Daoy (cell line): ENCODE data around the gene MGLL. TPM values are rescaled to one million over a fixed set of nuclear protein-coding genes. Genes with fewer than 3 reads are reported as not detected.

Source experiments
- DNase-seq: peaks from one replicate; pipeline ENCODE4 v3.0.0-alpha.2; 2015; ENCODE audit warnings: low read depth
- total RNA-seq: library from RNA; depleted of rRNA; stranded (reverse); fragments of >200 nt; shearing (Covaris generic); gene quantifications from 2 replicates; pipeline ENCODE4 v1.2.3, GENCODE V29; 2014

The MGLL gene
- total RNA-seq, 1 experiment from 2014 or later, result 37.1 TPM

DNA sequence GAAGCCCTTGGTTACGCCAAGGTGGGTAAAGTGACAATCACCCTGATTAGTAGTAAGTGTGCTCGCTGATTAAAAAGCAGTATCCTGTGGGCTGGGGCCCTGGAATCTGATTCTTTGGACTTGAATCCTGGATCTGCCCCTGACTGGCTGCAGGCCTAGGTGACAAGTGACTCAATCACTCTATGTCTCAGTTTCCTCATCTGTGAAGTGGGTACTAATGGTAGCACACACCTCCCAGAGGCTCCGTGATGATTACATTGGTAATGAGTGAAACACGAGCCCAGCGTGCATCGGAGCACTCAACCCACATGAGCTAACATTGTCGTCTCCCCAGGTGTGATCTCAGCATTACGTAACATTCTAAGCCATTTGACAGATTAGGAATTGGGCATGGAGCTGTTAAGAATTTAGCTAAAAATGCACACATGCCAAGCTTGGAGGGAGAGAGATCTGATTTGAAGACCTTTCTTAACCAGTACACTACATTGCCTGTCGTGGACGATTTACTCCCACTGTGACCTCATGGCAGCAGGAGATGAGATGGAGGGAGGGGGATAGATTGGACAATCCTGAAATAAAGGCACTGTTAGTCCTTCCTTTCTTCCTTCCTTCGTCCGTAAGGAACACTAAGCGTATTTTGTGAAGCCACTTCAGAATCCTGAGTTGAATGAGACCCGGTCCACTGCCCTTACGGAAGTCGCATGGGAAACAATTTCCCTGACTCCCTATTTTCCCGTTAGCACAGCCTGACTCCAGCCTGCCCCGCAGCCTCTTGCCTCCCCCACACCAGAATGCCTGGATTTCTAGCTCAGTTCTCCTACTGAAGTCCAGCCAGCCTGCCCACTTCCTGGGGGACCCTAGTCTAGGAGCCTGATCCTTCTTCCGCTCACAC lies 32.1 kb downstream of the MGLL start:
- no peak for DNase-seq

DNA sequence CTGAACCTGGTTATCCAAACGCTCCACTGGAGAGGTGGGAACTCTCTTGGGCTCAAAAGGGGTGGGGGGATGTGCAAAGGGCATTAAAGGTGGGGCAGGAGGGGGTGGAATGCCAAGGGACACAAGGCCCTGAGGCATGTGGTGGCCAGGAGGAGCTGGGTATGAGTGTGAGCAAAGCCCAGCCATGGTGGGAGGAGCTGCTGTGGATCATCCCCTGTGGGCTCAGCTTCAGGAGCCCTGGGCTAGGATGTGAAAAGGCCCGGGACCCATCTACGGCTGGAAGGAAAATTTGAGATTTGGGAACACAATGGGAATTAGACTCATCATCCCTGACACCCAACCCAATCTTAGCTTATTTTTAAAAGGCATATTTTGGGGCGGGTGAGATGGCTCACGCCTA lies 33.3 kb downstream of the MGLL start:
- no peak for DNase-seq

DNA sequence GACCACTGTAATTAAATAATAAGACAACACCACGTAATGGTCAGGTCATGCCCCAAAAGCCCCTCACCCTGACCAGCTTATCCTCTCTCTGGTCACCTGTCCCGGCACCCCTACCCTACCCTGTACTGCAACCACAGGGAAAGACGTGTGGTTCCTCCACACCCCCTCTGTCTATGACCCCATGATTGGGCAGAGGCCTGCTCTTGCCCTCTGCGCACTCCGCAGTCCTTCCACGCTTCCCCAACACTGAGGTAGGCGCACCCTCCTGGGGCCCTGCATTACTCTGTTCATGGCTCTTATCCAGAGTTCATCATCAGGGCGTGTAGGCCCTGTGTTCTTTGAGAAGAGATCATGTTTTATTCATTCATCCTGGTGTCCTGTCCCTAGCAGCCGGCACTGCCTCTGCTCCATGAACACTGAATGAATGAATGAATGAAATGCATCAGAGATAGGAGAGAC lies 33.8 kb downstream of the MGLL start:
- DNase-seq, result no peak

DNA sequence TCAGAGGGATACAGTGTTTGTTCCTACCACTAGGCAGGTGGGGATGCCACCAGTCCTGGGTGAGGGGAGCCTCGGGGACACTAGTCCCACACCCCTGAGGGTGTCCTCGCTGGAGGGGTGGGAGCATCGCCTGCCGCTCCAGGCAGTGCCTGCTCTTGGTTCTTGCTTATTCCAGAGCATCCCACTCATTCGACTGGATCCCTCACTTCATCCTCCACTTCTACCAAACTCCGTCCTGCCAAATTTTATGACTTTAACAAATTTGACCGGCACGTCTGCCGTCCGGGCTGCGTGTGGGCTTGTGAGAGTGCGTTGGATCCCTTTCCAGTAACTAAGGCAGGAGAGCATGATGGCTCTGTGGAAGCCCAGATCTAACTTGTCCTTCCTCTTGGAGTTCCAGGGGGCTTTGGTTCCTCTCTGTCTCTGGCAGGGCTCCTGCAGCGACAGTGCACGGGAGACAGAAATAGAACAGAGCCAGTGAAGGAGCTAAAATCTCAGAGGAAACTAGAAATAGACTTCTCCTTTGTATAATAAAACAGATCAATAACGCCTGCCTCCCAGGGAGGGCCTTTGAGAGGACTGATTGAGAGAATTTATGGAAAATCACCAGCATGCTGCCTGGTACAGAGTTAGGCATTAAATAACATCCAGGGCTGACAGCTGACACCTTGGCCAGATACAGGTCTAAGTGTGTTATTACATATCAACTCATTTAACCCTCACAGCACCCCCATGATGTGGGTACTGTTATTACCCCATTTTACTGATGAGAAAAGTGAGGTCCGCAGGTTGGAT lies 34.5 kb downstream of the MGLL start:
- DNase-seq, result no peak

DNA sequence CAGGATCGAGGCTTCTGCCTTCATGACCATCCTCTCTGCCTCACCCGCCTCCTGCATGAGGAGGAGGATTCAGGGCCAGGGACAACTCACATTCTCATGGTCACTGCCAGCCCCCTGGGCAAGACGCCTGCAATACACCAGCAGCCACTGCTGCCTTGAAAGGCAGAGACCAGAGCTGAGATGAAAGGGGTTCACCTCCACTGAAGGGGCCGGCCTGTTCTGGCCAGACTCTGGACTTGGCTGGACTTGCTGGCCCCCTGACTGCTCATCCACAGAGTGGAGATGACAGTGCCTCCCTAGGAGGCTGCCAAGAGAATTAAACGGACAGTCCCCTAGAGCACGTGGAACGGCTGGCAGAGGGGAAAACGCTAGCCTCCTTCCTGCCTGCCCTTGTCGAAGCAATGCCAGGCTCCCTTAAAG lies 35.2 kb downstream of the MGLL start:
- no peak for DNase-seq

DNA sequence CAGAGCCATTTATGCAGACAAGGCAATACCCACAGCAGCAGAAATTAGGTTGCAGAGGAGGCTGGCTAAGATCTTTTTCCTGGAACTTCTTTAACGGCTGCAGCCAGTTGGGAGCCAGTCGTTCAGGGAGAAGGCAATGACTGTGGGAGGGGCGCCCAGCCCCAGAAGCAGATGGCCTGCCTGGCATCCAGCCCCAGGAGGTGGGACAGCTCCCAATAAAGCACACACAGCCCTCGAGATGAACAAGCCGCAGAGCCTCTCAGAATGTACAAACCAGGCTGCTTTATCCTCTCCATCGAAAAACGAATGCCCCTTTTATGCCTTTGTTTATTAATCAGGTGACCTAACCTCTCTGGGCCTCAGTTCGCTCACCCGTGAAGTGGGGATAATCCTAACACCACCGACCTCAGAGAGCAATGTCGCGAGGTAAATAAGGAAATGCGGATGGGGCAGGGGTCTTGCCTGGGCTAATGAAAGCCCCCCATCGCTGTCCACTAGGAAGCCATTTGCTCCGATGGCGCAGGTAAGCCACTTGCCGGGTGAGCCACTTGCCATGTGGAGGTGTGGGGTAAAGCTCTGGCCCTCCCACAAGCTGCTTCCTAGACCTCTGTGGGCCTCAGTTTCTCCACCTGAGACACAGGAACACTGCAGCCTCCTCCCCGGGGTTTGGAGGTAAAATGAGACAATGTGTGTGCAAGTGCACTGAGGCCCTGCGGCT lies 35.8 kb downstream of the MGLL start:
- DNase-seq, result no peak

DNA sequence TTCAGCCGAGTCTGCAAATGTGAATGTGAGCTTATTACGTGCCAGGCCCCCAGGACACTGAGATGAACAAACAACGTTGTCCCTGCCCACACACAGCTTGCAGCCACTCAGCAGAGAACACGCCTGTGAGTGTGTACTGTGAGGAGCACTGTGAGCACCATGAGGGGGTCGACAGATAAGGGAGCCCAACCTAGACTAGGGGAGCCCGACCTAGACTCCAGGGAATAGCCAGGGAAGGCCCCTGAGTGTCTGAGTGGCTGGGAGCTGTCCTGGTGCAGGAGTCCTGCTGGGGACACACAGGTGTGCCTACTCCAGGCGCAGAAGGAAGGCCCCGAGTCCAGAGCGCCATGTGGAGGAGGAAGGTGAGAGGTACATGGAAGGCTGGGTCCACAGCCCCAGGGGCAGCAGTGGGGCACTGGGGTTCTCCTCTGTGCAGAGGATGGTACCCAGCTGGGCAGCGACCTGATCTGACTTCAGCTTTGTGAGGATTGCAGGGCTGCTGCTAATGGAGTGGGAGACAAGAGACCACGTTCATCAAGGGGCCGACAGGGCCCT lies 36.5 kb downstream of the MGLL start:
- no peak for DNase-seq

DNA sequence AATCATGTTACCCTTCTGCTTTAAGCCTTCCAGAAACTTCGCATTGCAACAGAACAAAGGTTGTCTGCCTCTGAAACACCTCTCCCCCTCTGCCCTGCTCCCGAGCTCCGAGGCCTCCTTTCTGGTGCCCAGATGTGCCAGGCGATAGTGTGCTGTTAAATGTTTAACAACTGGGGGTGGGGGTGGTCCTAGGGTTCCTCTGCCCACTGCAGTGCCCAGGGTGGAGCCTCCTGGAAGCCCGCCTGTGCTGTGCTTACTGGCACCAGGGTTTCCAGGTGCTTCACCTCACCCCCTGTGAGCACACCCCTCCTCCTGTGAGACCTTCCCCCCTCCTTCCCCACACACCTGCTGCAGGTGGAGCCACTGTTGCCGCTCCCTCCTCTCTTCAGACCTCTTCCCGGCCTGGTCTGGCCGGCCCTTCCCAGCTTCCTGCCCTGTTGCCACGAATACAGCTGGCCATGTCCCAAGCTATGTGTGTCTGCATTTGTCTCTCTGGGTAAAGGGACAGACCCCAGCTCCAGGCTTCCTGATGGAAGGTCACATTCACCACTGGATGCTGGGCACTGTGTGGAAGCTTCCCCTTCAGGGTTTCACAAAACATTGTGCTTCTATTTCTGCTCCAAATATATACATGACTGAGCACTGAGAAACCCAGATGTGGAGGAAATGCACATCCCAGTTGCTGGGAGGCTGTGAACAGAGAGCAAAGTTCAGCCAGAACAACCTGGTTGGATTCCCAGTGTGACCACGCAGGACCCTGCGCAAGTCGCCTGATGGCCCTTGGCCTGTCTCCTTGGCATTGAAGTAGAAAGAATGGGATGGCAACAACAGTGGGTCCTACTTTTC lies 37.2 kb downstream of the MGLL start:
- DNase-seq, result no peak

DNA sequence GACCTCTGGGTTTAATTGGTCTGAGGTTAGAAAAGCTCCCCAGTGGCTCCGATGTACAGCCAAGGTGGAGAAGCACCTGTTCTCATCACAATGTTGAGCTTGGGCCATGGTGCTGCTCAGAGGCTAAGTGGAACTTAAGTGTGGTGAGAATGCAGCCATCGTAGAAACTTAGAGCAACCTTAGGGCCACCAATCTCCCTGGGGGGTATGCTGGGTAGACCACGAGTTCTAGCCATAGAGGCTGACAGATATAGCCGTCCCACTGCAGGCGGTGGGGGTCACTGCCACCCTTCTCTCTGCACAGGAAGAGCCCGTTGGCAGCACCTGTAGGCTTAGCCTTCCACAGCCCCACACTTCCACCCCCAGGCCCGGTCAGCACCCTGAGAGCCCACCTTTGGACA lies 38.0 kb downstream of the MGLL start:
- no peak for DNase-seq

DNA sequence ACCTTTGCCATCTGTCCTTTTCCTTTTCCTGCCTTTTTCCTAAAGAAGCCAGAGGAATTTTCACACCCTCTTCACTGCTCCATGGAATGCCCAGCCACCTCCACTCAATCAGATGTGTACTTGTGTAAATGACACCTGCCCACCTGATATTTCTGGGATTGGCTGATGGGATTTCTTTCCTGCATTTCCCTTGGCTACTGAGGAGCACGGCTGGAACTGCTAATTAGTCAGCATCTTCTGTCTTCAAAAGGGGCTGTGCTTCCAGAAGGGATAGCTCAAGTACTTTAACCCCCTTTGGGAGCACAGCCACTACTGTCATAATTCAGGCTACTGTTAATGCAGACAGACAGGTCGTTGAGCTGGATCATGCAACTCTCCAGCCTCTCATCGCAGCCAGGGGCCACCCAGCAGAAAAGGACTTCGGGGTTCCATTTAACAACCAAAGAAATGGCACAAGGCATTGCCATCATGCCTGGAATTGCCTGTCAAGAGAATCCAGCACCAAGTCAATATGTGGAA lies 38.6 kb downstream of the MGLL start:
- no peak for DNase-seq

DNA sequence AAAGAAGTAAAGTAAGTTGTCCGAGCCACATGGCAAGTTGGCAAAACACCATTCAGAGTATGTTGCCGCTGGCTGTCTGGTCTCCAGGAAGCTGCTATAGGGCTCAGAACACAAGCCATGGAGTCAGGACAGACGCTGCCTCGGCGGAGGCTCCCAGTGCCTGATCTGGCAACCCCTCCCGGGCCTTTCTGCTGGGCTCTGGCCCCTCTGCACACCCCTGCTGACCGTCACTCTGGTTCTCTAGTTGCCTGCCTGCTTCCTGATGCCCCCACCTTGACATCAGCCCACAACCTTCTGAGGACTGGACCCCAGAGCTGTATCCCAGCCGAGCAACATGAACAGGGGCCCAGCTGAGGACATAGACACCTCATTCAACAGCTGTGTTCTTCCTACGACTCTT lies 39.1 kb downstream of the MGLL start:
- no peak for DNase-seq

DNA sequence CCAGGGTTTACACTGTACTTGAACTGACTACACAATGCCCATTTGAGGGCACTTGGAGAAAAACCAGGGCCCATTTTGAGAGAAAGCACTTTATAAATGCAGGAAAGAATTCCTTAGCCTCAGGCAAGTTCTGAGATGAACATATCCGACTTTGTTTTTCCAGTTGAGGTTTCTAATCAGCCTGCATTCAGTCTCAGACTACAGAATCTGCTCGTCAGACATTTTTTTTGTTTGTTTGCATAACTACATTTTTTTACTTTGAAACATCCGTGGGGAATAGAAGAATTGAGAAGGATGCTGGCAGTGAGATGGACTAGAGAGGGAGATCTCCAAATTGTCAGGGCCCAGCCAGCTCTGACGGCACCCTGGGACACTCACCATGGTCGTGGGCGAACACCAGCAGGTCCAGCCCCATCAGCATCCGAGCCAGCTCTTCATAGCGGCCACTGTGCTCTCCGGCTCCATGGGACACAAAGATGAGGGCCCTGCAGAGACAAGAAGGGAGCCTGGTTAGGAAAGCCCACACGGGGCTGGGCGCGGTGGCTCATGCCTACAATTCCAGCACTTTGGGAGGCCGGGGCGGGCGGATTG lies 40.8 kb downstream of the MGLL start:
- no peak for DNase-seq

DNA sequence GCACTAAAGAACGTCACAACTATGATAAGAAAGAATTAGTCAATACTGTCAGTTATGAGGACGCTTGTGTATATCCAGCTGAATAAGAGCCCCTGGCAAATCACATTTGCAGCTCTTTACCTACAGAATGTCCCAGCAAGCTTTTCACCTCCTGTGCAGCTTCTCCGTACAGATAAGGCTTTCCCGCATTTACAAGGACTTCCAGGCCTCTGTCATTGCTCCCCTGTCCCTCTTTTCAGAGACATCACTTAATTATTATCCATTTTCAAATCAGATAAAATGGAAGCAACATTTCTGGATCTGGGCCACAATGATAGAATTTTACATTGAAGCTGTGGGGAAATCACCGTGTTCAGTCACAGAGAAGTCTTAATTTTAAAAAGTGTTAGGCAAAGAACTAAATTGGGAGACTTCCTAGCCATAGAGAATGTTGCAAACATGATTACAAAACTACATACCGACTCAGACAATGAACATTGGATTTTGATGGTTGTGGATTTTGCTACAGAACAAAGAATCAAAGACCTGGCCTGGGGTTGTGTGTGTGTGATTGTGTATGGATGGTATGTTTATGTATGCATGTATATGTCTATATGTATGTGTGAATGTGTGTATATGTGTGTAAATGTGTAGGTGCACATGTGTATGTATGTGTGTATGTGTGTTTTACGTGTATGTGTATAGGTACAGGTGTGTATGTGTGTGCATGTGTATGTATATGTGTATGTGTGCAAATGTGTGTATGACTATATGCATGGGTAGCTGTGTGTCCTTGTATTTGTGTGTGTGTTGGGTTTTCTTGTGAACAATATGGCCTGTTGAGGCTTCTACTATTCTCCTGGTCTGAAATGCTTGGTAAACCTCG lies 41.5 kb downstream of the MGLL start:
- DNase-seq, result no peak

DNA sequence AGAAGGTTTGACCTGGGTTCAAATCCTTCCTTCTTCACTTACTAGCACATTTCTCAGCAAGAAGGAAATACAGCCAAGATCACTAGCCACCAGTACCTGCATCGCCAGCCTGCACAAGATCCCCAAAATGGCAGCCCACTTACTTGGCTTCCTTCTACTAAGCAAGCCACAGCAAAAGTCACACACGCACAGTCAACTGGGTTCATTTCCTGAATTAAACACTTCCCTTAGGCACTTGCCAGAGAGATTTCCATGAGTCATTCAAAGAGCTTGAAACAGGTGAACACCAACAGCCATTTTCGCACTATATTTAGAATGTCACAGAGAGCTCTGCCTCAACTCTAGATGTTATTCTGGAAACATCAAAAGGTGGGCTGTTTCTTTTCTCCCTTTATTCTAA lies 42.6 kb downstream of the MGLL start:
- DNase-seq, result peak; percentile 78

DNA sequence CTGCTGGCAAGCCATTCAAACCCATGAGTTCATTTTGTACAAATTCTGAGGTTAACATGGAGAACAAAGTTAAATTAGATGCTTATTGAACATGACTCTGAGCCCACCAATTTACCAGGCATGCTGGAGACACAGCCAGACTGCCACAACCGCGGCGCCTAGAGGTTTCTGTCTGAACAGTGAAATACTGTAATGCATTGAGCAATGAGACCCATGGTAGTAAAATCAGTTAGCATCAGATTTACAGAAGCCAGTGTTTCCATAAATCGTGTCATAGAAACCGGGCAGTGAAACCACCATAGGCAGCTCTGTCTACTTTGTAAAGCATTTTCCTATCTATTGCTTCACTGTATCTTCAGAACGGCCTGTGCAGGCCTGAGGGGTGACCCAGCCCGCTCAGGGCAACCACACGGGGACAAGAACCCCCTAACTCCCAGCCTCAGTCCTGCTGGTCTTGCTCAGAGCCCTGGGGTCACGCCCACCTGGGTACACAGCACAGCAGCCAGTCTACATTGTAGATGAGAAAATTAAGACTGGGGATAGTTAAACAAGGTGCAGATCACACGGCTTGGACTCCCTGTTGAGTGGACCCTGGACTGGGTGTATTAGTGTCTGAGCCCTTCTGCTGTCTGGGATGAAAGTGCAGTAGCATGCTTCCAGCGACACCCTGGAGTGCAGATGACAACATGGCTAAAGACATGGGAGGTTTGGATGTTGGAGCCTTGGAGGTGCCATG lies 44.2 kb downstream of the MGLL start:
- DNase-seq, result no peak

DNA sequence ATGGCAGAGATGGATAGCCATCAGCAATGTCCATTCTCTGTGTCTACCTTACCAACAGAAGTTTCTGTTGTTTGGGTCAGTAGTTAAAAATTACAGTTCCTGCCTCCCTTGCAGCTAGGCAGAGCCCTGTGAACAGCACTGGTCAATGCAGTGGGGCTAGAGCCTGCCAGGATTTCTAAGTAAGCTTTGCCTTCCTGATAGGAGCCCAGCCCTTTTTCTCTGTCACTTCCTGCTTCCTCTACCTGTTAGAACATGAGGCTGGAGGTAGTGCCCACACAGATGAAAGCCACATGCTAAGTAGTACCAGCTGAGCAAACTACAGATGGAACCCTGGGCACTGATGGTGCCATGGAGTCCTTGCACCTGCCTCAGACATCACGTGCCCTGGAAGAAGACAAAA lies 45.0 kb downstream of the MGLL start:
- DNase-seq, result no peak

DNA sequence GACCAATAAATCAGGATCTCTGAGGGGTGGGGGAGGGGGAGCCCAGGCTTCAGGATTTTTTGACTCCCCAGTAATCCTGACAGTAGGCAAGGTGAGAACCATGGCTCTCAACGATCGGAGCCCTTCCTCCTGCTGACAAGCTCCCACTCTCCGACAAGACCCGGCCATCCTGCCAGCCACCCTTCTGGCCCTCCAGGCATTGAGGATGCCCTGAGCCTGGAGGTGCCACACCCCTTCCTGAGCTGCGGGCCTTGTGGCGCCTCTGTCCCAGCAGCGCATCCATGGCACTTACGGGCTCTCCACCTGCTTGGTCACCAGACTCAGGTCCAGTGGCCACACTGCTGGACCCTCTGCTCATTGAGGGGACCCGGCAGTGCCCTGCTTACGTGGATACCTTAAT lies 46.0 kb downstream of the MGLL start:
- DNase-seq, result no peak

DNA sequence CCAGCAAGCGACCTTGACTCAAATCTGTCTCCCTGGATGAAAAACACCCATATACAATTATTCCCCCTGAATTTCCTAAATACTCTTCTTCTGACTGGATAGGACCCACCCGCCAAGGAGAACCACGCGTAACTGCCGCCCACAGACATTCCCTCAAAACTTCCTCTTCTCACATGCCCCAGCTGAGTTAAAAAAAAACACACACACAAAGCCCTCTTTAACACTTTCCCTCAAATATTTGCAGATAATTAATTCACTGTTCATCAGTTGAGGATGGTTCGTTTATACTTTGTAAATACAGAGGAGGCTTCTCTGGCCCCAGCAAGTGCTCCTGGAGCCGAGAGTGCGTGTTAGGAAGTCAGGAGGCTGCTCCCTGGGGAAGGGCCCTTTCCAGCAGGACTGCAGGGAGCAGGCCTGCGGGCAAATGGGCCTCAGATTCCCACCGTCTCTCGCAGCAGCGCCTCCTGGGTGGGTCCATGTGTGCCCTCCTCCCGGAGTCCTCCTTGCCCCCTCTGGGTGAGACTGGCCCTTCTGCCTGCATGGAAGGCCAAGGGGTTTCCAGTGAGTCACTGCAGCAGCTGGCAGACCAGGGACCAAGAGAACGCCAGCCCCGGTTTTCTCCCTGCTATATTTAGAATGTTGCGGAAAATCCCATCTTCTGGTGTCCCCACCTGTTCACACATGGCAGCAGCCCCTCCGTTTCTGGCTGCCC lies 46.8 kb downstream of the MGLL start:
- peak; percentile 92 for DNase-seq
